GM18517 (cell line): Measurements from ENCODE around the gene NPM3.

ENCODE experiments used
- ATAC-seq: cut with Tn5 transposase; IDR thresholded peaks from one replicate; pipeline ENCODE4 v1.9.1; 2021; ENCODE audit warnings: mild to moderate bottlenecking, moderate library complexity; ENCODE audit not compliant: unreplicated experiment

Gene NPM3

DNA sequence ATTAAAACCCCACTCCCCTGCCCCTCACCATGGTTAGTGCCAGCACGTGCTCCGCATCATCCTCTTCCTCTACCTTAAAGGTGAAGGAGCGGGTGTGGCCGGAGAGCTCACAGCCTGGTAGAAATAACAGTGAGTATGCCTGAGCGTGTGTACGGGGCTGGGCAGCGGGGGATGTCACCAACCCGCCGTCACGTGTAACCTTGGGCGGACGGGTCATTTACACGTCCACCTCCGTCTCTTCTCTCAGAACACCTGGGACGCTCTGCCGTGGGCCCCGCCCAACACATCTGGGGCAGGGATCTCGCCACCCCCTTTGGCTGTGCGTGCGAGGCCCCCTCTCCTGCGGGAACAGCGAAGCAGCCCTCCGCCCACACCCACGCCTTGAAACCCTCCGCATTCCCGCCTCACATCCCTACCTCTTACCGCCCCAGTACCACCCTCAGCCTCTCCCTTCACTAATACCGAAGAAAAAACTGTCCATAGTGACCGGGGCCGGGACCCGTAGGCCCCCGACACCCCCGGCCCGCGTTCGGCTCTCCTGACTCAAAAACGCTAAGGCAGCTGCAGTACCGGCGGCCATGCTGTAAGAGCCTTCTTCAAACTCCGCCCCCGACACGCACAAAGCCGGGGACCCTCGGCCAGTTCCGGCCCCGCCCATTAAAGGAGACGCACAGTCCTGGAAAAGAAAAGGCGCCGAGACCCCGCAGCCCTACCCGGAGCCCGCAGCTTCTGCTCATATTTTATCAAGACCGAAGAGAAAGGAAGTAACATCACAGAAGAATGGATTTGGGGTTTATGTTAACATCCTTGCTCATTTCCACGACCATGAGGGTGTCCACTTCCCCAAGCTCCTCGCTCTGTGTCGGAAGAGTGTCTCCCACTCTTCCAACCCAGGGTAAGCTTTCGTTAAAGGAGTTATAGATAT, at the start of gene NPM3:
Gene NPM3 (minus strand): TSS at position 636 of the 925 bp plus-strand sequence. CDS start 56 bp downstream, at position 580.
- ATAC-seq: peak; percentile 38

- no peak for ATAC-seq
Observed at GRCh38 chr10:101832325-101832771, 49.1 kb upstream of the NPM3 start.

DNA sequence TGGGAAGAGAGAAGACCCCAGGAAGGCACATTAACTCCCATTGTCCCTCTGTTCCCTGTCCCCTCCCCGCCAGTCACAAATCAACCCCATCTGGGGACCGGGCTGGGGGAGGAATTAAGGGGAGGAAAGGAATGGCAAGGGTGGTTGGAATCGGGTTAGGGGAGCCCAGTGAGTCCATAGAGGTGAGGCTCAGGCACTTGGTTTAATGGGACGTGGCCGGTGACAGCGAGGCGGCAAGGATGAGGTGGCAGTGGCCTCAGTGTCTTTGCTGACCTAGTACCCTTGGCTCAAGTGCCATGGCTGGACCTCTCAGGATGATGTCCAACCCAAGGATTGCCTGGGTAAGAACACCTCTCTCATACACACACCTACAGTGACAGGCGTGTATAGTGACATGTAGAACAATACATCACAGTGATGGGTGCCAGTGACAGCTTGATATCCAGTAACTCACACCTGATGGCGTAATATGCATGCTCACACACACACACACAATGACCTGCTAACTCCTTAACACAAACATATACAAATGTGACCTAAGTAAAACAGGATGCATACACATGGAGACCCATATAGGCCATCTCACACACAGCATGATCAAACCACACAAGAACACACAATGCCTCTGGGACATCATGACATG, 48.0 kb upstream of the NPM3 start:
- ATAC-seq: no peak

DNA sequence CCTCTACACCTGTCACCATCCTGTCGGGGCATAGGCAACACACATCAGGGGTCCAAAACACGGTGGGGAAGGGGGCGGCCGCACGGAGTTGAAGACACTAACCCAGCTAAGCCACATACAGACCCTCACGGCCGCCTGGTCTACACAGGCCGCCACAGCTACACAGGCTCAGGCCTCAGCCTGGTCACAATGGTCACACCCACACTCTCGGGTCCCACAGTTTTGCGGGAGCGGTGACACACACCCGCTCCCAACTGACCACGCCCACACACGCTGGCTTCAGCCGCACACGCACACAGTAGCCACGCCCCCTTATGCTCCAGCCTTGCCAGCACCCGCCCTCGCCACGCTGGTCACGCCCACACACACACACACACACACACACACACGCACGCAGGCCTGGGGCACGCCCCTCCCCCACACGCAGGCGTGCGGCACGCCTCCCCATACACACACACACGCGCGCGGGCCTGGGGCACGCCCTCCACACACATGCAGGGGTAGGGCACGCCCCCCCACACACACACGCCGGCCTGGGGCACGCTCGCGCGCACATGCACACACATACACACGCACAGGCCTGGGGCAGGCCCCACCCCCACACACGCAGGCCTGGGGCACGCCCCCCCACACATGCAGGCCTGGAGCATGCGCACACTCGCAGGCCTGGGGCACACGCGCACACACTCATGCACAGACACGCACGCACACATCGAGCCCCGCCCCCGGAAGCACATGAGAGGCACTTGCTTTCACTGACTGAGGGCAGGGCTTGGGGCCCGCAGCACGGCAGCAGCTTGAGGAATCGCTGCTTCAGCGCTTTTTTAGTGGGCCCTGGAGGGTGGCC, 47.3 kb upstream of the NPM3 start:
- peak; percentile 62 for ATAC-seq

- ATAC-seq: peak; percentile 23
Observed at GRCh38 chr10:101829561-101830315, 46.5 kb upstream of the NPM3 start.

GRCh38 chr10:101828766-101829551, 45.7 kb upstream of the NPM3 start:
- ATAC-seq: no peak

DNA sequence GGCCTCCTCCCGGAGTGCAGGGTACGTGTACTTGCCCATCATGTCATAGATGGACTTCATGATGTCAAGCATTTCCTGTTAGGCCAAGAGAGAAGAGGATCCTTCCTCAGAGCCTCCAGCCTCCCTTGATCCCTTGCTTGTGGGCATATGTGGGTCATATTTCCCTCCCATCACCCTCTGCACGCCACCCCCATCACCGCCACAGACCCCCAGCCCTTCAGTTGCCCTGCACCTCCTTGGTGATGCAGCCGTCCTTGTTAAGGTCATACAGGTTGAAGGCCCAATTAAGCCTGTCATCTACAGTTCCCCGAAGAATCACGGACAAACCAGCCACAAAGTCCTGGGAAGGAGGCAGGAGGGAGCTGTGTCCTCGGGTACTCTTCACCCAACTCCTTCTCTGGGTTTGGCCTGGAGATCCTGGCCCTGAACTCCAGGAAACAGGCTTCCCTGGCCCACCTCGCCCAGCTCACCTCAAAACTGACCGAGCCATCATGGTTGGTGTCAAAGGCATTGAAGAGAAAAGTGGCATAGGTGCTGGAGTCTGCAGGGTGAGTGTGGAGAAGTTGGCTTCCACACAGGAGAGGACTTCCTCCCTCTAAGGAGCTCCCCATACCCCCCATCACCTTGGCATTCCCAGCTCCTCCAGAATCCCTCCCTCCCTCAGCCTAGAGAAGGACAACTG, 44.8 kb upstream of the NPM3 start:
- no peak for ATAC-seq

DNA sequence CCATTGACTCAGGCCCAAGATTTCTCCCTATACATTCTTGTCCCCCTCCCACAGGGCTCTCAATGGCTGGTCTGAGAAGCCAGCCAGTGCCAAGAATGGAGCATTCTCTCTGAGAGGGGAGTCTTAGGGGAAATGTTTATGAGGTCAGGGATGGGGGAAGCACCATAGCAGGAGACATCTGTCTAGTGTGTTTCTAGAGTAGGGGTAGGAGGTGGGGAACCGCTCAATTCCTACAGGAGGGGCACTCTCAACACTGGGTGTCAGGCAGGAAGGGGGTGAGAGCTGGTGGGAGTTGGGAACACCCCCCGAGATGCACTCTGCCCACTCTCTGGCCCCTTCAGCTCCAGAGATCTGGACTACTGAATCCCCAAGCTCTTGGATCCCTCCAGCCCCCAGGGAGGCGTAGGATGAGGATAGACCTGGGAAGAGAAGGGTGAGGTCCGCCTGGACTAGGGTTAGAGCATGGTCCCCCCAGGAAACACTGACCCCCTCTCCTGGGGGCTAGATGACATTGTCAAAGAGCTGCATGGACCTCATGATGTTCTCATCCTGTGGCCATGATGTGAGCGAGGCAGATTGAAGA, 43.7 kb upstream of the NPM3 start:
- ATAC-seq: no peak

GRCh38 chr10:101824736-101825135, 41.5 kb upstream of the NPM3 start:
- ATAC-seq: no peak

GRCh38 chr10:101818872-101819633, 35.8 kb upstream of the NPM3 start:
- peak; percentile 23 for ATAC-seq

- ATAC-seq: peak; percentile 80
Observed at GRCh38 chr10:101818119-101818871, 35.0 kb upstream of the NPM3 start, which contains the start of gene OGA. TSS of gene OGA (minus strand) at chr10:101818444. CDS start at chr10:101818022, 422 bp downstream.

DNA sequence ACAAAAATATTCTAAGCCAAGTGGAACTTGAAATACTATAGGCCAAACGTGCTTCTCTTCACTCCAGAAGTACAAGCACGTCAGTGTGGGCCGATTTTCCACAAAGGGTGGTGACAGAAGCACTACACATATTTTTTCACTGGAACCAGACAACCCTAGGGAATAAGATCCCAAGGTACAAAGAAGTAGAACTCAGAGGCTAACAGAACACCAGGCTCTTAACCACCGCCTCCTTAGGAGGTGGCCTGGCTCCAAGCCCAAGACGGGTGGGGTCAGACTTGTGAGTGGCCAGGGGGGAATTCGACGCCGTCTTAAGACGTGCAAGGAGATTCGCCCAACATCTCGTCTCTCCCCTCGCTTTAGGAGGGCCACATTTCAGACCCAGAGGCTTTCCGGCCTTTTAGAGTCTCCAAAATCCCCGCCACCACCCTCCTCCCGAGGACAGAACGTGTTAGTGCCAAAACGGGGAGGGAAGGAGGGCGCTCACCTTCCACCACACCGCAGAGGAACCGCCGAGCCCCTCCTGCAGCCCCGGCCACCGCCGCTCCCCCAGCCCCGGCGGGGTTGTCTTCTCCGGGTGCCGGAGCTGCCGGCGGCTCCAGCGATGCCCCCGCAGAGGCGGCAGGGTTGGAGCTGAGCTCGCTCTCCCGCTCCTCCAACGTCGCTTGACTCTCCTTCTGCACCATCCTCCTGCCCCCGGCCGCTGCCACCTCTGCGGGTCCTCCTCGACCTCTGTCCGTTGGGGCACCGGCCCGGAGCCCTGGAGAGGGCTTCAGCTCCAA, 34.3 kb upstream of the NPM3 start:
- no peak for ATAC-seq

DNA sequence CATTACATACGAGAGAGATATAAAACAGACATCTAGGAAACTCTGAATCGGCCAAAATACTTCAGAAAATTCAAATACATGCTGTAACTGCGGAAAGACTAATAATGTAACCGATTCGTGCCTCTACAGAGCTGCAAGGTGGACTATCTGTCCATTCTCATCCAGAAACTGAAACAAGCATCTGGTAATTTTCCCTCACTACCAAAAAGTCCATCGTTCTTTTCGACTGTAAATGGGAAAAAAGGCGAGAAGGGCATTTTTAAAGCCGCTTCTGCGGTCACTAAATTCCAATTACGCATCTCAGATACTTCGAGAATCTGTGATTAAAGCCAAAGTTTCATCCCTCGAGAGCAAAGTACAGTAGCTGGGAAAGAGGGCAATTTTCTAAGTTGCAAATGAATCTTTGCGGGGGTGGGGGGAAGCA, 33.7 kb upstream of the NPM3 start:
- ATAC-seq: no peak

DNA sequence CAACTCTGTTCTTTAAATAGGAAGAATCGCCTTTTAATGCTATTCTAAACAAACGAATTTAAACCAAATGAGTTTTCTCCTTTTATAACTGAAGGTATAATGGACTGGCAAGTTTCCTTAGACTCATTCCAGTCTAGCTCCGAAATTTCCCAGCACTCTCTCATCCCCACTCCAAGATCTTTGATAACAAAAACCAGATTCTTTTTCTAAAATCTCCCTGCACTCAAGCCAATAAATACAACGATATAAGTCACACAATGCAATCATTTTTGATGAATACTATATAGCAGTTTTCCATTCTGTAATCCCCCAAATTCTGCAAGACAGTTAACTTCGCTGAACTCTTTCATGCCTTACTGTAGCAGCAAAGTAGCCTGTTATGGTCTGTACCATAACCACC, 33.1 kb upstream of the NPM3 start:
- no peak for ATAC-seq

DNA sequence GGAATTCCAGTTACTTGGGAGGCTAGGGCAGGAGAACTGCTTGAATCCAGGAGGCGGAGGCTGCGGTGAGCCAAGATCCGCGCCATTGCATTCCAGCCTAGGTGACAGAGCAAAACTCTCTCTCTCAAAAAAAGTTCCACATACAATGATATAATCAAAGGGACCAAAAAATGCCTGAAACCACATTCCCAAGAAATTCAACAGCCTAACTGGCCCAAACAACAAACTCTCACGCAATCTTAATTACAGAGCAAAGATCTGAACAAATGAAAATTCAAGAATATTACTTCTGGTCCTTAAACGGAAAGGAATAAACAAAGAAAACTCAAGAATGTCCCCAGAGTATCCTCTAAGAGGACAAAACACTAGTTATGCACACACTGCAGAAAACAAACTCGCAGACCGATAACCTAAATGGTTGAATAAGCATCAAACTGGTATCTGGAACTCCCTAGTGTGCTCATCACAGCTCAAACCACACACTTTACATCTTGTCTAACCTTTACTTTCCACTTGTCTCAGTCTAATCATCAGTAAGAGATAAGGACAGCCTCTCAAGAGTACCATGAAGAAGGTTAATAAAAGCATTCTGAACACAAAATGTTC, 31.3 kb upstream of the NPM3 start:
- ATAC-seq: no peak

DNA sequence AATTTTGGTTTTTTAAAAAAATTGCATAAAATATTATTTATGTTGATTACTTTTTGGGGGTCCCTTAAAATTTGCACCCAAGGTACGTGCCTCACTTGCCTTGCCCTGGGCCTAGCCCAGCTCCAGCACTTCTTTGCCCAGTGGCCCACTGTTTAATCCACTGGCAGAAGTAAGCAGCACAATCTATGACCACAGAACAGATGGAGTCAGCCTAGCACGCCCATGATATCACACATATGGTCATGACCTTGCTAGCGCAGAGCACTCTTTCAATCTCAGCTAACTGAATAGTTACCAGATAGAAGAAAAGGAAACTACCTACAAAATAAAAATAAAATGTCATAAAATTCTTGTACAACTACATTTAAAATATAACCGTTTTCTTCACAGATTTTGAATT, 29.4 kb upstream of the NPM3 start:
- no peak for ATAC-seq
